ENCODE results near the gene ALAD. TPM values are rescaled to one million over a fixed set of nuclear protein-coding genes. Genes with fewer than 3 reads are reported as not detected.
A peak's percentile ranks its signal among the peaks of the same experiment; 100 is the strongest.

Gene ALAD
- total and polyA plus RNA-seq, 2 of the 13 experiments (the other 11 are each of a cell fraction or from before 2014, with no cell fraction given): 21.8 to 30.1 TPM

DNA sequence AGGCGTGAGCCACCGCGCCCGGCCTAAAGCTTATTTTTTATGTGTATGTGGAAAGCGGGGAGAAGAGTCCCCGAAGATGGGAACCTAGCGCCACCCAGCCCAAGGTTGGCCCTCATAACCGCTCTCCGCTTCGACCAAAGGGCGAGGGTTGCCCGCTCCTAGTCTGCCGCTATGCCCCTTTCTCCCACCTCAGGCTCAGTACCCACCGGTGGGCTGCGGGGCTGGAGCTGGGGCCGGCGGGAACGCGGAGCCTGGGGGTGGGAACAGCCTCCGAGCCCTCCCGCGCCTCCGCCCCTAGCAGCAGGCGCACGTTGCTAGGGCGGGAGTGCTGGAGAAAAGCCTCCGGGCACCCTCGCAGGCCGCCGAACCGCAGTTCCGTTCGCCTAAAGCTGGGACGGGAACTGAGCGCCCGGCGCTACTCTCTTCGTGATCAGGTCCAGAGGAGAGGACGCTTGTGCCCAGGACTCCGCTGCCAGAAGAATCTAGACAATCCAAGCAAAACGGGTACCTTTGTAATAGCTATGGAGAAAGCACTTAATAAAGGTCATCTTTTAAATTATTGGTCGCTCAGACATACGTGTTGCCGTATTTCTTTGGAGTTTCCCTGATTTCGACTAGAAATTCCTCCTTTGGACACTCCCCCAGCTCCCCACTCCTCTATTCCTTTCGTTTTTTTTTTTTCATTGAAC is 60.9 kb downstream of the ALAD start, which contains the start of gene WDR31 (continued):
- TF ChIP-seq SOX13 (IDR thresholded peaks at IDR 0.05) (no peak), SOX13 (CRISPR knock-in tag; conservative IDR thresholded peaks at IDR 0.05 in 1 of 2, IDR thresholded peaks at IDR 0.05 in 1 of 2) (peak in 1 of 2 experiments; percentile 73; a peak in 2 of 4 replicates), SIX1 (CRISPR knock-in tag; IDR thresholded peaks at IDR 0.05; ENCODE audit: borderline replicate concordance) (0 out of 2 replicates have a peak, but pooled peaks have one; percentile 16), SOX5 (CRISPR knock-in tag; IDR thresholded peaks at IDR 0.05; ENCODE audit: borderline replicate concordance) (peak; percentile 52; the same call in 1 of the 2 replicates), CC2D1A (CRISPR knock-in tag; IDR thresholded peaks at IDR 0.05) (no peak), HOXD1 (CRISPR knock-in tag; IDR thresholded peaks at IDR 0.05) (peak; percentile 83), ZNF333 (CRISPR knock-in tag; IDR thresholded peaks at IDR 0.05; ENCODE audit: borderline replicate concordance) (0 out of 2 replicates have a peak, but pooled peaks have one; percentile 54), GATAD2A (CRISPR knock-in tag; IDR thresholded peaks at IDR 0.05) (peak; percentile 87), XBP1 (CRISPR knock-in tag; IDR thresholded peaks at IDR 0.05) (peak; percentile 14; the same call in 1 of the 2 replicates), CBX1 (IDR thresholded peaks at IDR 0.05; ENCODE audit: low read depth) (peak; percentile 78), RBM39 (IDR thresholded peaks at IDR 0.05; ENCODE audit: low read depth, low read length, poor library complexity, severe bottlenecking) (peak; percentile 82), ZNF12 (CRISPR knock-in tag; IDR thresholded peaks at IDR 0.05) (peak; percentile 80), STAT5B (CRISPR knock-in tag; IDR thresholded peaks at IDR 0.05) (no peak), ZNF720 (CRISPR knock-in tag; IDR thresholded peaks at IDR 0.05) (no peak), ZNF33B (CRISPR knock-in tag; IDR thresholded peaks at IDR 0.05) (no peak), ZNF737 (CRISPR knock-in tag; IDR thresholded peaks at IDR 0.05; ENCODE audit: borderline replicate concordance) (no peak)
- TF ChIP-seq, protein P1, sequence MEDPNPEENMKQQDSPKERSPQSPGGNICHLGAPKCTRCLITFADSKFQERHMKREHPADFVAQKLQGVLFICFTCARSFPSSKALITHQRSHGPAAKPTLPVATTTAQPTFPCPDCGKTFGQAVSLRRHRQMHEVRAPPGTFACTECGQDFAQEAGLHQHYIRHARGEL (CRISPR knock-in tag; IDR thresholded peaks at IDR 0.05): no peak
- TF ChIP-seq, protein P2, sequence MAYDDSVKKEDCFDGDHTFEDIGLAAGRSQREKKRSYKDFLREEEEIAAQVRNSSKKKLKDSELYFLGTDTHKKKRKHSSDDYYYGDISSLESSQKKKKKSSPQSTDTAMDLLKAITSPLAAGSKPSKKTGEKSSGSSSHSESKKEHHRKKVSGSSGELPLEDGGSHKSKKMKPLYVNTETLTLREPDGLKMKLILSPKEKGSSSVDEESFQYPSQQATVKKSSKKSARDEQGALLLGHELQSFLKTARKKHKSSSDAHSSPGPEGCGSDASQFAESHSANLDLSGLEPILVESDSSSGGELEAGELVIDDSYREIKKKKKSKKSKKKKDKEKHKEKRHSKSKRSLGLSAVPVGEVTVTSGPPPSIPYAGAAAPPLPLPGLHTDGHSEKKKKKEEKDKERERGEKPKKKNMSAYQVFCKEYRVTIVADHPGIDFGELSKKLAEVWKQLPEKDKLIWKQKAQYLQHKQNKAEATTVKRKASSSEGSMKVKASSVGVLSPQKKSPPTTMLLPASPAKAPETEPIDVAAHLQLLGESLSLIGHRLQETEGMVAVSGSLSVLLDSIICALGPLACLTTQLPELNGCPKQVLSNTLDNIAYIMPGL (CRISPR knock-in tag; IDR thresholded peaks at IDR 0.05; ENCODE audit: borderline replicate concordance in 1 of 2, low read depth in 1 of 2): peak in 1 of 2 experiments; percentile 94
- TF ChIP-seq, protein P3, sequence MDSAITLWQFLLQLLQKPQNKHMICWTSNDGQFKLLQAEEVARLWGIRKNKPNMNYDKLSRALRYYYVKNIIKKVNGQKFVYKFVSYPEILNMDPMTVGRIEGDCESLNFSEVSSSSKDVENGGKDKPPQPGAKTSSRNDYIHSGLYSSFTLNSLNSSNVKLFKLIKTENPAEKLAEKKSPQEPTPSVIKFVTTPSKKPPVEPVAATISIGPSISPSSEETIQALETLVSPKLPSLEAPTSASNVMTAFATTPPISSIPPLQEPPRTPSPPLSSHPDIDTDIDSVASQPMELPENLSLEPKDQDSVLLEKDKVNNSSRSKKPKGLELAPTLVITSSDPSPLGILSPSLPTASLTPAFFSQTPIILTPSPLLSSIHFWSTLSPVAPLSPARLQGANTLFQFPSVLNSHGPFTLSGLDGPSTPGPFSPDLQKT (CRISPR knock-in tag; IDR thresholded peaks at IDR 0.05; ENCODE audit: borderline replicate concordance): no peak
- TF ChIP-seq, protein P4, sequence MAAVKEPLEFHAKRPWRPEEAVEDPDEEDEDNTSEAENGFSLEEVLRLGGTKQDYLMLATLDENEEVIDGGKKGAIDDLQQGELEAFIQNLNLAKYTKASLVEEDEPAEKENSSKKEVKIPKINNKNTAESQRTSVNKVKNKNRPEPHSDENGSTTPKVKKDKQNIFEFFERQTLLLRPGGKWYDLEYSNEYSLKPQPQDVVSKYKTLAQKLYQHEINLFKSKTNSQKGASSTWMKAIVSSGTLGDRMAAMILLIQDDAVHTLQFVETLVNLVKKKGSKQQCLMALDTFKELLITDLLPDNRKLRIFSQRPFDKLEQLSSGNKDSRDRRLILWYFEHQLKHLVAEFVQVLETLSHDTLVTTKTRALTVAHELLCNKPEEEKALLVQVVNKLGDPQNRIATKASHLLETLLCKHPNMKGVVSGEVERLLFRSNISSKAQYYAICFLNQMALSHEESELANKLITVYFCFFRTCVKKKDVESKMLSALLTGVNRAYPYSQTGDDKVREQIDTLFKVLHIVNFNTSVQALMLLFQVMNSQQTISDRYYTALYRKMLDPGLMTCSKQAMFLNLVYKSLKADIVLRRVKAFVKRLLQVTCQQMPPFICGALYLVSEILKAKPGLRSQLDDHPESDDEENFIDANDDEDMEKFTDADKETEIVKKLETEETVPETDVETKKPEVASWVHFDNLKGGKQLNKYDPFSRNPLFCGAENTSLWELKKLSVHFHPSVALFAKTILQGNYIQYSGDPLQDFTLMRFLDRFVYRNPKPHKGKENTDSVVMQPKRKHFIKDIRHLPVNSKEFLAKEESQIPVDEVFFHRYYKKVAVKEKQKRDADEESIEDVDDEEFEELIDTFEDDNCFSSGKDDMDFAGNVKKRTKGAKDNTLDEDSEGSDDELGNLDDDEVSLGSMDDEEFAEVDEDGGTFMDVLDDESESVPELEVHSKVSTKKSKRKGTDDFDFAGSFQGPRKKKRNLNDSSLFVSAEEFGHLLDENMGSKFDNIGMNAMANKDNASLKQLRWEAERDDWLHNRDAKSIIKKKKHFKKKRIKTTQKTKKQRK (IDR thresholded peaks at IDR 0.05; ENCODE audit: low read length): no peak
- TF ChIP-seq, protein P5, sequence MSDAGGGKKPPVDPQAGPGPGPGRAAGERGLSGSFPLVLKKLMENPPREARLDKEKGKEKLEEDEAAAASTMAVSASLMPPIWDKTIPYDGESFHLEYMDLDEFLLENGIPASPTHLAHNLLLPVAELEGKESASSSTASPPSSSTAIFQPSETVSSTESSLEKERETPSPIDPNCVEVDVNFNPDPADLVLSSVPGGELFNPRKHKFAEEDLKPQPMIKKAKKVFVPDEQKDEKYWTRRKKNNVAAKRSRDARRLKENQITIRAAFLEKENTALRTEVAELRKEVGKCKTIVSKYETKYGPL (CRISPR knock-in tag; IDR thresholded peaks at IDR 0.05): no peak

Data from HepG2 (cell line).